Kidney (tissue), 14 donors: ENCODE measurements around the gene OTOS. TPM values are rescaled to one million over a fixed set of nuclear protein-coding genes. Genes with fewer than 3 reads are reported as not detected.

ENCODE experiments used
- DNase-seq, 5 donors: peaks; one replicate each; pipeline ENCODE4 v3.0.0-alpha.2; 2013 to 2020
- FAIRE-seq: peaks from 2 replicates; lab custom pipeline; 2012; peaks lifted over from hg19 to GRCh38; lab: Jason Lieb, UNC
- H3K27ac ChIP-seq, 2 donors: one replicate each; pipeline ENCODE4 v1.7.0; 2013; ENCODE audit warnings: low read depth in 2 of 2, low read length in 2 of 2, inconsistent platforms in 1 of 2
- H3K27me3 ChIP-seq: one replicate; pipeline ENCODE4 v1.7.1; 2013; ENCODE audit warnings: low read length, inconsistent platforms; ENCODE audit not compliant: control insufficient read depth, insufficient read depth
- H3K36me3 ChIP-seq, 3 donors: one replicate each; pipeline versions ENCODE4 v1.7.0 to v1.7.1; 2013; ENCODE audit warnings: low read length in 3 of 3, control low read depth in 1 of 3, inconsistent platforms in 1 of 3; ENCODE audit not compliant: insufficient read depth in 3 of 3, control insufficient read depth in 2 of 3
- H3K4me1 ChIP-seq, 3 donors: one replicate each; pipeline versions ENCODE4 v1.7.0 to v1.7.1; 2013; ENCODE audit warnings: low read length in 3 of 3, inconsistent platforms in 1 of 3, low read depth in 1 of 3; ENCODE audit not compliant: control insufficient read depth in 2 of 3, insufficient read depth in 2 of 3
- H3K4me3 ChIP-seq, 3 donors: one replicate each; pipeline versions ENCODE4 v1.7.0 to v1.8.1; 2013; ENCODE audit warnings: low read length in 3 of 3, control low read depth in 1 of 3, inconsistent platforms in 1 of 3
- H3K9ac ChIP-seq, 3 donors: one replicate each; pipeline versions ENCODE4 v1.7.0 to v1.7.1; 2013; ENCODE audit warnings: low read length in 3 of 3, control low read depth in 1 of 3, inconsistent platforms in 1 of 3
- H3K9me3 ChIP-seq, 3 donors: one replicate each; pipeline versions ENCODE4 v1.7.0 to v1.7.1; 2013; ENCODE audit warnings: low read length in 3 of 3, control low read depth in 1 of 3, inconsistent platforms in 1 of 3; ENCODE audit not compliant: control insufficient read depth in 2 of 3, insufficient read depth in 1 of 3
- intact Hi-C: fragments of 100-400 bp; cut with DNase I; formaldehyde crosslinking; loops from one replicate; pipeline ENCODE4 v1.11.1; 2022
- polyA plus RNA-seq: library from polyadenylated mRNA; stranded (reverse); fragments of 350-450 nt; fragmentation: Illumina TruSeq; extraction: RNeasy Lipid Tissue Mini Kit (QIAGEN cat#74804); gene quantifications from one replicate; pipeline ENCODE4 v1.2.3, GENCODE V29; 2014; ENCODE audit warnings: low read depth, low replicate concordance; ENCODE audit not compliant: insufficient read depth
- total RNA-seq: library from RNA; stranded (reverse); fragmentation: NEBNext Ultra II Directional; extraction: Animal tissue kit (Norgen Biotek cat#: 25700); gene quantifications from one replicate; pipeline ENCODE4 v1.2.1, GENCODE V29; 2021
- TF ChIP-seq, protein P1 (sequence below): IDR thresholded peaks from 3 replicates; pipeline ENCODE4 v1.5.1; 2012; ENCODE audit warnings: mild to moderate bottlenecking, moderate library complexity, borderline replicate concordance; ENCODE audit not compliant: insufficient read depth; ENCODE audit errors: extremely low read depth
- donor health status: control.
- donor health status: control.
- donor health status: control.
- donor health status: control.
- donor health status: control.
- donor health status: DM: yes; HTN: yes; CAD: no.
- donor health status: Normal renal cell carcinoma (clear cell type).

OTOS gene
- total and polyA plus RNA-seq, 2 donors from 2014 or later = 1.5 to 4.6 TPM

DNA sequence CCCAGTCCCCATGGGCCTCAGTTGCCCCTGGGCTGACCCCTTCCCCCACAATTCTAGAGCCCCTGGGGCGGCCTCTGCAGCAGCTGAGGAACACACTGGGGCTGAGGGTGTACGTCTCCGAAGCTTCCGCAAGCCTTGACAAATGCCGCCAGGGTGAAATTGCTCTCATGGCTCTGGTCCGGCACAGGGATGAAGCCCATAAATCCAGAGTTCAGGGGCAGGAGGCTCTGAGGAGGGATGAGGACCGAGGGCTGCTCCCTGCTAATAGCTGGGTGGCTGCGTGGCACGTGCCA lies 27.1 kb upstream of the OTOS start:
- H3K27me3 ChIP-seq = no peaks in the 10 kb centered on the region
- peaks cover 0 to 3% (median 0%) of the 10 kb centered on the region in 3 donors for H3K36me3 ChIP-seq
- H3K27ac ChIP-seq = no peak overlapping the region
- no peaks in the 10 kb centered on the region for H3K4me1 ChIP-seq
- no peak overlapping the region for H3K9ac ChIP-seq
- DNase-seq (peak in 1 of 5 donors; percentile 52), FAIRE-seq (no peak)
- no peak overlapping the region for H3K4me3 ChIP-seq
- TF ChIP-seq, protein P1, sequence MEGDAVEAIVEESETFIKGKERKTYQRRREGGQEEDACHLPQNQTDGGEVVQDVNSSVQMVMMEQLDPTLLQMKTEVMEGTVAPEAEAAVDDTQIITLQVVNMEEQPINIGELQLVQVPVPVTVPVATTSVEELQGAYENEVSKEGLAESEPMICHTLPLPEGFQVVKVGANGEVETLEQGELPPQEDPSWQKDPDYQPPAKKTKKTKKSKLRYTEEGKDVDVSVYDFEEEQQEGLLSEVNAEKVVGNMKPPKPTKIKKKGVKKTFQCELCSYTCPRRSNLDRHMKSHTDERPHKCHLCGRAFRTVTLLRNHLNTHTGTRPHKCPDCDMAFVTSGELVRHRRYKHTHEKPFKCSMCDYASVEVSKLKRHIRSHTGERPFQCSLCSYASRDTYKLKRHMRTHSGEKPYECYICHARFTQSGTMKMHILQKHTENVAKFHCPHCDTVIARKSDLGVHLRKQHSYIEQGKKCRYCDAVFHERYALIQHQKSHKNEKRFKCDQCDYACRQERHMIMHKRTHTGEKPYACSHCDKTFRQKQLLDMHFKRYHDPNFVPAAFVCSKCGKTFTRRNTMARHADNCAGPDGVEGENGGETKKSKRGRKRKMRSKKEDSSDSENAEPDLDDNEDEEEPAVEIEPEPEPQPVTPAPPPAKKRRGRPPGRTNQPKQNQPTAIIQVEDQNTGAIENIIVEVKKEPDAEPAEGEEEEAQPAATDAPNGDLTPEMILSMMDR = no peak
- H3K9me3 ChIP-seq = peaks cover 0 to 4% (median 0%) of the 10 kb centered on the region in 3 donors
- intact Hi-C loops = no loop called here

DNA sequence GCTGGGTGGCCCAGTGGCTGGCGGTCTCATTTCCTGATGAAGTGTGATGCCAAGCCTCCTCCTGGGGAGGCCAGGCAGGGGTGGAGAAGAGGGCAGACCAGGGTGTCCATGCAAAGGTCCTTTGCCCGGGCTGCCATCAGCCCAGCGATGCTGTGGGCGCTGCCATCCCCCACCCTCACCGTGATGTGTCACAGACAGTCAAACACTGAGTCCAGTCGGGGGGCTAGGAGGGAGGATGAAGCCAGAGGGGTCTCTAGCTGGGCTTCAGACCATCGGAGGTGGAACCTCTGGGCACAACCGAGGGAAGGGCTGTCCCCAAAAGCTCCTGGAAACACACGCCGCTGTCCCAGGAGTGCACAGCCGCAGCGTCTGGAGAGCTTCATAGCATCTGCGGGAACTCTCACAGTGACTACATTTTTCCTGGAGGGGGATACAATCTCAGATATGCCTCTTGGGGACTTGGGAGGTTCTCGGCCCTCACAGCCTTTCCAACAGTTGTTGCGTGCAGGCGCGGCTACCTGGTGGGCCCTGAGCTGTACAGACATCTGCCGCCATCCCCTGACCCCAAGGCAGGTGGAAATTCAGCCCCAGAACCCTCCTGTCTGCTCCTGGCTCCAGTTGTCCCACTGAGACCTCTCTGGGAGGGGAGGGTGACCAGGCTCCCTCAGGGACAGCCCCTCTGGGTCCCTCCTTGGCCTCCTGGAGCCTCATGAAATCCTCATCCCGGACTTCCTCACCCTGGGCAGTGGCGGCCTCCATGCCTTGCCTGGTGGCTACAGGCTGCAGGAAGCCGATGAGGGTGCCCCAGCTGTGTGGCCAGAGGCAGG lies 26.5 kb upstream of the OTOS start:
- peak in 1 of 5 donors; percentile 43 for DNase-seq
- FAIRE-seq = no peak
- H3K27me3 ChIP-seq = no peaks in the 10 kb centered on the region

DNA sequence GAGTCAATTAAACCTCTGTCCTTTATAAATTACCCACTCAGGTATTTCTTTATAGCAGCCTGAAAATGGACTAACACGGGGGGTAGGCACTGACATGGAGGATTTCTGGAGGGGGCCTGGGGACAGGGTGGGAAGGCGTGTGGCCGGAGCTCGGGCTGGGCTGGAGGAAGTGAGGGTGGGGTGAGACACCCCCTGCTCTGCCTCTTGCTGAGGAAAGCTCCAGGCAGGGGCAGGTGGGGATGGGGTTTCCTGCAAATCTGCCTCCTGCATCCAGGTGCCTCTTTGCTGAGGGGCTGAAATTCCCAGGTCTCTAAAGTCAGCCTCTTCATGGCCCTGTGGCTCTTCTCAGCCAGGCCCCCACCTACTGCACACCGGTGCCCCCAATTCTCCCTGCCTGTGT lies 25.7 kb upstream of the OTOS start:
- no peak overlapping the region for H3K9ac ChIP-seq
- peak in 1 of 5 donors; percentile 29 for DNase-seq
- TF ChIP-seq, protein P1 = no peak
- no peak overlapping the region for H3K4me3 ChIP-seq
- no peak overlapping the region for H3K27ac ChIP-seq
- H3K36me3 ChIP-seq = peaks cover 0 to 3% (median 0%) of the 10 kb centered on the region in 3 donors
- no peaks in the 10 kb centered on the region for H3K4me1 ChIP-seq
- H3K9me3 ChIP-seq = peaks cover 0 to 4% (median 0%) of the 10 kb centered on the region in 3 donors
- FAIRE-seq = no peak
- intact Hi-C loops = no loop called here
- no peaks in the 10 kb centered on the region for H3K27me3 ChIP-seq

More for the DNA sequence above, 26.5 kb upstream of the OTOS start:
- H3K27ac ChIP-seq = no peak overlapping the region
- peaks cover 0 to 3% (median 0%) of the 10 kb centered on the region in 3 donors for H3K36me3 ChIP-seq
- peaks cover 0 to 4% (median 0%) of the 10 kb centered on the region in 3 donors for H3K9me3 ChIP-seq
- no peak overlapping the region for H3K9ac ChIP-seq
- H3K4me1 ChIP-seq = no peaks in the 10 kb centered on the region
- TF ChIP-seq, protein P1 = no peak
- intact Hi-C loops = no loop called here
- H3K4me3 ChIP-seq = no peak overlapping the region
